Common myeloid progenitor, CD34-positive (primary cell): ENCODE measurements around the gene GOLGA2.
A peak's percentile ranks its signal among the peaks of the same experiment; 100 is the strongest.

Experiments
- CTCF ChIA-PET: fragments of 350-600 bp; sonication (Branson Sonifier 250); formaldehyde crosslinking; loops from one replicate; lab custom pipeline; 2021; ENCODE audit warnings: antibody characterized with exemption; lab: Charles Lee
- POLR2A ChIA-PET: fragments of 350-600 bp; sonication (Branson Sonifier 250); formaldehyde crosslinking; loops from one replicate; lab custom pipeline; 2021; ENCODE audit warnings: antibody characterized with exemption; lab: Charles Lee
- DNase-seq, 3 donors: peaks; one replicate each; pipeline versions ENCODE4 v3.0.0 to v3.0.0-alpha.2; 2013
- H3K27ac ChIP-seq, 2 experiments: 1 replicate in 1 of 2; 2 replicates in 1 of 2; pipeline ENCODE4 v1.7.0; 2013; ENCODE audit warnings: inconsistent platforms in 2 of 2, low read length in 2 of 2, mild to moderate bottlenecking in 2 of 2, low read depth in 1 of 2, moderate library complexity in 1 of 2; ENCODE audit not compliant: severe bottlenecking in 2 of 2, insufficient read depth in 1 of 2, poor library complexity in 1 of 2
- H3K27me3 ChIP-seq, 5 experiments: replicated peaks in 2 of 5; 1 replicate in 3 of 5; 2 replicates in 2 of 5; pipeline versions ENCODE4 v1.6.1 to v1.7.0; 2013; ENCODE audit warnings: low read length in 4 of 5, mild to moderate bottlenecking in 2 of 5, moderate library complexity in 2 of 5, inconsistent platforms in 1 of 5; ENCODE audit not compliant: insufficient read depth in 5 of 5, control insufficient read depth in 4 of 5
- H3K36me3 ChIP-seq, 4 experiments: 1 replicate in 2 of 4; 2 replicates in 2 of 4; pipeline versions ENCODE4 v1.6.1 to v1.7.0; 2013; ENCODE audit warnings: low read length in 3 of 4, control low read depth in 1 of 4, mild to moderate bottlenecking in 1 of 4; ENCODE audit not compliant: control insufficient read depth in 4 of 4, insufficient read depth in 4 of 4
- H3K4me1 ChIP-seq, 4 experiments: 1 replicate in 3 of 4; 2 replicates in 1 of 4; pipeline versions ENCODE4 v1.6.1 to v1.7.1; 2013; ENCODE audit warnings: low read length in 3 of 4, mild to moderate bottlenecking in 3 of 4, control low read depth in 1 of 4, inconsistent platforms in 1 of 4, moderate library complexity in 1 of 4; ENCODE audit not compliant: control insufficient read depth in 4 of 4, insufficient read depth in 4 of 4; ENCODE audit errors: control extremely low read depth in 1 of 4
- H3K4me3 ChIP-seq, 7 experiments: 1 replicate in 4 of 7; 2 replicates in 3 of 7; pipeline versions ENCODE4 v1.5.1 to v1.7.0; 2013; ENCODE audit warnings: mild to moderate bottlenecking in 7 of 7, low read length in 6 of 7, moderate library complexity in 6 of 7, inconsistent platforms in 2 of 7, low read depth in 2 of 7, control low read depth in 1 of 7; ENCODE audit not compliant: insufficient read depth in 4 of 7, control insufficient read depth in 1 of 7; ENCODE audit errors: extremely low read depth in 1 of 7
- H3K9me3 ChIP-seq, 5 experiments: 1 replicate in 4 of 5; 2 replicates in 1 of 5; pipeline versions ENCODE4 v1.6.1 to v1.7.1; 2013; ENCODE audit warnings: low read length in 4 of 5, mild to moderate bottlenecking in 2 of 5, inconsistent platforms in 1 of 5, low read depth in 1 of 5, moderate library complexity in 1 of 5; ENCODE audit not compliant: control insufficient read depth in 4 of 5, insufficient read depth in 2 of 5; ENCODE audit errors: control extremely low read depth in 1 of 5
- WGBS: methylation state at CpG from one replicate; pipeline ENCODE4 v1.1.5; 2013; ENCODE audit not compliant: insufficient coverage; 5-methylcytosine and 5-hydroxymethylcytosine counted together

Gene GOLGA2

DNA sequence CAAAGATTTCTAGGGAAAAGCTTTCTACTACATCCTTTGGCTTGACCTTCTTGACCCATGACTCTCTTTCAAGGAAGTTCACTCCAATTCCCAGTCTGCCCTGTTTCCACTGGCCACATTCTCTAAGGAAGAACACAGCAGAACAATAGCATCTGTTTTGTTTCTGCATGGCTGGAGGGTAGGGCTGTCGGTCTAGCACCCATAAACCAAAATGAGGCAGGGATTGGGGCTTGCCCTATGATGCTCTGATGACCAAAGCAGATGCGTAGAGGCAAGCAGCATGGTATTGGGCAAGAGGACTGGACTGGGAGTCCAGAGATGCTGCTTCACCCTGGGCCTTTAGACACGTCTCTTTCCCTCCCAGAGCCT is 24.1 kb downstream of the GOLGA2 start:
- H3K36me3 ChIP-seq = peaks cover 0 to 3% (median under 1%) of the 10 kb centered on the region in 4 experiments
- no peak for DNase-seq
- H3K27me3 ChIP-seq = no peaks in the 10 kb centered on the region
- CTCF ChIA-PET = interaction anchor here (1.0 to 1.7 kb wide), 2 partner anchors 11 to 84 kb away, joined by 3 to 6 read pairs; no protein-coding TSS in a partner anchor
- H3K4me3 ChIP-seq = no peak overlapping the region
- no peak overlapping the region for H3K27ac ChIP-seq
- peaks cover 0 to 23% (median 19%) of the 10 kb centered on the region in 4 experiments for H3K4me1 ChIP-seq
- 100% methylated on average over 3 of the region's 3 CpGs for WGBS
- H3K9me3 ChIP-seq = no peaks in the 10 kb centered on the region
- POLR2A ChIA-PET = no interaction called here

GRCh38 chr9:128250839-128251731 is 24.7 kb downstream of the GOLGA2 start:
- POLR2A ChIA-PET = interaction anchor here (0.6 kb wide), 1 partner anchor 108 kb away, joined by 5 read pairs; no protein-coding TSS in a partner anchor
- no peaks in the 10 kb centered on the region for H3K27me3 ChIP-seq
- DNase-seq = no peak
- peak overlapping the region; percentile 1 to 75 (median 58) for H3K4me3 ChIP-seq
- no peaks in the 10 kb centered on the region for H3K9me3 ChIP-seq
- no peak overlapping the region for H3K27ac ChIP-seq
- 13% methylated on average over 32 of the region's 43 CpGs for WGBS
- peaks cover 0 to 30% (median 25%) of the 10 kb centered on the region in 4 experiments for H3K4me1 ChIP-seq
- CTCF ChIA-PET = interaction anchor here (0.5 to 1.7 kb wide), 5 partner anchors 9 to 43 kb away, joined by 3 to 6 read pairs (median 4); no protein-coding TSS in a partner anchor
- peaks cover 0 to 3% (median 0%) of the 10 kb centered on the region in 4 experiments for H3K36me3 ChIP-seq

DNA sequence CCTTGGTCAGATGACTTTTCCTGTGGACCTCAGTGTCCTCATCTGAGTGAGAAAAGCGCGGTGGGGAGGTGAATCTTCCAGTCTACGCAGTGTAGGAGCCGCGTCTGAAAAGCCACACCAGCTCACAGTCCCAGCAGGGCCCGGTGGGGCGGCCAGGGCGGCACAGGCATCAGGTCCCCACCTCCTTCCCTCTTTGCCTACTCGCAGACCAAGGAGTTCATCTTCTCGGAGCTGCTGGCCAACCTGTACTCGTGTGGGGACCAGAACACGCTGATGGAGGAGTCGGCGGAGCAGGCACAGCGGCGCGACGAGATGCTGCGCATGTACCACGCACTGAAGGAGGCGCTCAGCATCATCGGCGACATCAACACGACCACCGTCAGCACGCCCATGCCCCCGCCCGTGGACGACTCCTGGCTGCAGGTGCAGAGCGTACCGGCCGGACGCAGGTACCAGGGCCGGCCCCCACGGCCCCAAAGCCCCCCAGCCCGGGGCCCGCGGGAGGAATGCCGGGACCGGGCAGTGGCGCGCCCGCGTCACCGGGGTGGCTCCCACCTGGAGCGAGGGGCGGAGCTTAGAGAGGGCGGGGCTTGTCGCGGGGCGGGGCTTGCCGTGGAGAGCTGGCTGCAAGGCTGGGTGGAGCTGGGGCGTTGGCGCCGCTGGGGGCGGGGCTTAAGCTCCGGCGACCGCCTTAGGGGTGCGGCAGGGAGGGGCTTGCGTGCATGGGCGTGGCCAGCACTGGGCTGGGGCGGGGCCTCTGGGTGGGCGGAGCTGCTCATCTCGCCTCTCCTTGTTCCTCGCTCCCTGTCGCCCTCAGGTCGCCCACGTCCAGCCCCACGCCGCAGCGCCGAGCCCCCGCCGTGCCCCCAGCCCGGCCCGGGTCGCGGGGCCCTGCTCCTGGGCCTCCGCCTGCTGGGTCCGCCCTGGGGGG is 25.6 kb downstream of the GOLGA2 start:
- Histone ChIP-seq H3K4me3 (peak overlapping the region; percentile 45 to 75 (median 58)), H3K4me1 (peaks cover 3 to 39% (median 34%) of the 10 kb centered on the region in 4 experiments), H3K27ac (no peak overlapping the region), H3K36me3 (peaks cover 0 to 3% (median 0%) of the 10 kb centered on the region in 4 experiments), H3K9me3 (no peaks in the 10 kb centered on the region), H3K27me3 (no peaks in the 10 kb centered on the region)
- DNase-seq = peak; percentile 88 to 92 (median 92)
- 2% methylated on average over 78 of the region's 81 CpGs for WGBS
- ChIA-PET CTCF (interaction anchor here (0.5 to 1.4 kb wide), 7 partner anchors 10 to 44 kb away, joined by 3 to 4 read pairs (median 3); no protein-coding TSS in a partner anchor), POLR2A (interaction anchor here (0.6 kb wide), 1 partner anchor 107 kb away, joined by 5 read pairs; no protein-coding TSS in a partner anchor)

DNA sequence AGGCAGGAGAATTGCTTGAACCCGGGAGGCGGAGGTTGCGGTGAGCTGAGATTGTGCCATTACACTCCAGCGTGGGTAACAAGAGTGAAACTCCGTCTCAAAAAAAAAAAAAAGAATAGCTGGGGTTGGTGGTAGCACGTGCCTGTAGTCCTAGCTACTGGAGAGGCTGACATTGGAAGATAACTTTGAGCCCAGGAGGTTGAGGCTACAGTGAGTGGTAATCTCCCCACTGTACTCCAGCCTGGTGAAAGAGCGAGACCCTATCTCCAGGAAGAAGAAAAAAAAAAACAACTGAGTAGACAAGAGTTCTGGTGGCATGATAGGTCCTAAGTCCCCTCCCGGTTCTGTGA is 26.3 kb downstream of the GOLGA2 start:
- CTCF ChIA-PET = interaction anchor here (1.1 to 1.2 kb wide), 3 partner anchors 10 to 43 kb away, joined by 3 read pairs; no protein-coding TSS in a partner anchor

GRCh38 chr9:128247226-128247803 is 28.5 kb downstream of the GOLGA2 start:
- Histone ChIP-seq H3K9me3 (no peaks in the 10 kb centered on the region), H3K36me3 (no peaks in the 10 kb centered on the region), H3K27me3 (no peaks in the 10 kb centered on the region), H3K27ac (no peak overlapping the region), H3K4me3 (no peak overlapping the region), H3K4me1 (peaks cover 3 to 61% (median 58%) of the 10 kb centered on the region in 4 experiments)
- 92% methylated on average over 4 of the region's 5 CpGs for WGBS
- POLR2A ChIA-PET = no interaction called here
- CTCF ChIA-PET = no interaction called here
- DNase-seq = no peak

More for the DNA sequence above, 26.3 kb downstream of the GOLGA2 start:
- WGBS = 41% methylated on average over 2 of the region's 8 CpGs
- POLR2A ChIA-PET = no interaction called here
- peaks cover 0 to 3% (median 0%) of the 10 kb centered on the region in 4 experiments for H3K36me3 ChIP-seq
- H3K27ac ChIP-seq = no peak overlapping the region
- H3K27me3 ChIP-seq = no peaks in the 10 kb centered on the region
- no peaks in the 10 kb centered on the region for H3K9me3 ChIP-seq
- peak; percentile 50 to 80 (median 67) for DNase-seq
- peaks cover 3 to 42% (median 38%) of the 10 kb centered on the region in 4 experiments for H3K4me1 ChIP-seq
- H3K4me3 ChIP-seq = peak overlapping the region in 4 of 7 experiments; percentile 49 to 75 (median 70)

DNA sequence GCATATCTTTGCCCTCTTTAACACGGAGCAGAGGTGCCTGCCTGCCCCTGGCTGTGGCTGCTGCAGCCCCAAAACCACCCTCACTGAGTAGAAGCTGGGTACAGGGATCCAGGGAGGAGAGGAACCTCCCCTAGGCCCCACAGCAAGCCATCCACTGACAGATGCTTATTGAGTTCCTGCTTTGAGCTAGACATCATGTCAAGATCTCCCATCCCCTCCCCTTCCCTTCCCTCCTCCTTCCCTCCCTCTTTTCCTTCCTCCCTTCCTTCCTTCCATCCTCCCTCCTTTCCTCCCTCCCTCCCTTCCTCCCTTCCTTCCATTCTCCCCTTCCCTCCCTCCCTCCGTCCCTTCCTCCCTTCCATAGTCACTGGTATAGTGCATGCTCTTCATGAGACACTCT is 29.3 kb downstream of the GOLGA2 start:
- peaks cover 3 to 61% (median 56%) of the 10 kb centered on the region in 4 experiments for H3K4me1 ChIP-seq
- peak overlapping the region in 1 of 7 experiments; percentile 42 for H3K4me3 ChIP-seq
- H3K9me3 ChIP-seq = no peaks in the 10 kb centered on the region
- POLR2A ChIA-PET = no interaction called here
- H3K36me3 ChIP-seq = no peaks in the 10 kb centered on the region
- H3K27me3 ChIP-seq = no peaks in the 10 kb centered on the region
- CTCF ChIA-PET = interaction anchor here (1.6 kb wide), 1 partner anchor 9 kb away, joined by 4 read pairs; no protein-coding TSS in a partner anchor
- peak overlapping the region in 1 of 2 experiments; percentile 67 for H3K27ac ChIP-seq
- 100% methylated on average over 1 of the region's 2 CpGs for WGBS
- DNase-seq = no peak
